ENCODE data around the gene JOSD2. TPM values are rescaled to one million over a fixed set of nuclear protein-coding genes. Genes with fewer than 3 reads are reported as not detected.

Gene JOSD2
- total RNA-seq, 2 donors from 2014 or later, result 29.4 to 31.7 TPM

DNA sequence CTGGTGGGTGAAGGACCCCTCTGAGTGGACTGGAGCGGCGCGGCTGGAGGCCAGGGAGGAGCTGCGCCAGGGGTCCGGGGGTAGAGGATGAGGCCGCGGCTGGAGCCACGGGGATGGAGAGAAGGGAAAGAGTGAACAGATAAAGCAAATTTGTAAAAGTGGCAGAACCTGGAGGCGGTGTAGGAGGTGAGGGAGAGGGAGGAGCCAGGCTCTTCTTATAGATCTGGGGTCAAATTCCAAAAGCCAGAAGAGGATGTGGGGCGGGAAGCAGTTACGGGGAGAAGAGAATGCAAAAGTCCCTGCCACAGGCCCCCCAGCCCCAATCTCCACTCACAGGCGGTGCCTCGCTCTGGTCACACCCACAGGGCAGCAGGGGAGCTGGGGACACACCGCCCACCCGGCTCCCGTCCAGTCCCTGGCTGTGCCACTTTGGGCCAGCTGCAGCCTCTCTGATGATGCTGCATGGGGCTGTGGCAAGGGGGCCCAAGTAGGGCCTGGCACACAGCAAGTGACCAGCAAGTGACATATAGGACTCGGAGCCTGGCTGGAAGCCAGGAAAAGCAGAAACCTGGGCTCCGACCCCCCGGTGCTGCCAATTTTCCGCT lies 46.1 kb upstream of the JOSD2 start:
- Histone ChIP-seq H3K27ac (no peak overlapping the region), H3K27me3 (replicated peaks; ENCODE audit: insufficient read depth) (peaks cover 12% of the 10 kb centered on the region), H3K36me3 (no peaks in the 10 kb centered on the region), H3K4me1 (replicated peaks) (no peaks in the 10 kb centered on the region), H3K9me3 (no peaks in the 10 kb centered on the region), H3K4me3 (no peak overlapping the region)
- intact Hi-C loops (cut with DNase I), result no loop called here
- no peak for DNase-seq (ENCODE audit: low spot score)
- TF ChIP-seq POLR2A (IDR thresholded peaks at IDR 0.05), result no peak
- TF ChIP-seq, protein P1, sequence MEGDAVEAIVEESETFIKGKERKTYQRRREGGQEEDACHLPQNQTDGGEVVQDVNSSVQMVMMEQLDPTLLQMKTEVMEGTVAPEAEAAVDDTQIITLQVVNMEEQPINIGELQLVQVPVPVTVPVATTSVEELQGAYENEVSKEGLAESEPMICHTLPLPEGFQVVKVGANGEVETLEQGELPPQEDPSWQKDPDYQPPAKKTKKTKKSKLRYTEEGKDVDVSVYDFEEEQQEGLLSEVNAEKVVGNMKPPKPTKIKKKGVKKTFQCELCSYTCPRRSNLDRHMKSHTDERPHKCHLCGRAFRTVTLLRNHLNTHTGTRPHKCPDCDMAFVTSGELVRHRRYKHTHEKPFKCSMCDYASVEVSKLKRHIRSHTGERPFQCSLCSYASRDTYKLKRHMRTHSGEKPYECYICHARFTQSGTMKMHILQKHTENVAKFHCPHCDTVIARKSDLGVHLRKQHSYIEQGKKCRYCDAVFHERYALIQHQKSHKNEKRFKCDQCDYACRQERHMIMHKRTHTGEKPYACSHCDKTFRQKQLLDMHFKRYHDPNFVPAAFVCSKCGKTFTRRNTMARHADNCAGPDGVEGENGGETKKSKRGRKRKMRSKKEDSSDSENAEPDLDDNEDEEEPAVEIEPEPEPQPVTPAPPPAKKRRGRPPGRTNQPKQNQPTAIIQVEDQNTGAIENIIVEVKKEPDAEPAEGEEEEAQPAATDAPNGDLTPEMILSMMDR (IDR thresholded peaks at IDR 0.05), result no peak
- no peak for TF ChIP-seq POLR2AphosphoS5 (IDR thresholded peaks at IDR 0.05)
- WGBS, result 15% methylated on average over 20 of the region's 20 CpGs

DNA sequence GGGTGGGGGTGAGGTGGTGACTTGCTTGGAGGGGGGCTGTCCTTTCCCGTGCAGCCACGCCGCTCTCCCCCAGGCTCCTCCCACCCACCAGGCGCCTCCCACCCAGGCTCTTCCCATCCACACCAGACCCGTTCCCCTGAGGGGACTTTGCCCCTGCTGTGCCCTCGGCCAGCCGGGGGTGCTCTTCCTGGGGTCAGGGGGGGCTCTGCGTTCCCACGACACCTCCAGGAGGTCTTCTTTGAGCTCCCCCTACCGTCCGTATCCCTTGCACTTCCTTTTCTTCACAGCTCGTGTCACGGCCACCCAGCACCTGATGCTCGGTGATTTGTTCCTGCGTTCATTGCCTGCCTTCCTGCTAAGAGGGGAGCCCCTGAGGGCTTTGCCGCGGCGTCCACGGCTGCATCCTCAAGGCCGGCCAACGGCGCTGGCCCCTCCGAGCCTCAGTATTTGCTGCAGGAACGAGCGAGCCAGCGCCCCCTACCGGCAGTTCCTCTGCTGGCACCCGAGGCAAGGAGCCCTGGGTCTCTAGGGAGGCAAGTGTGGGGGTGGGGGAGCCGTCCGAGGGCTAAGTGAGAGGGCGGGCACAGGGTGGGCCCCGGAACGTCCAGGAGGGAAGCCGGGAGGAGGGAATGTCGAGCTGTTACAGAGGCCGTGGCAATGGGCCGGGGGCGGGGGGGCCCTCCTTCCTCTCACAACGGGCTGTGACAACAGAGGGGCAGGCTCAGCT lies 45.5 kb upstream of the JOSD2 start:
- Histone ChIP-seq H3K27me3 (replicated peaks; ENCODE audit: insufficient read depth) (peaks cover 17% of the 10 kb centered on the region), H3K4me3 (peak overlapping the region; percentile 14 to 21), H3K27ac (no peak overlapping the region), H3K36me3 (no peaks in the 10 kb centered on the region), H3K4me1 (replicated peaks) (no peaks in the 10 kb centered on the region), H3K9me3 (no peaks in the 10 kb centered on the region)
- peak; percentile 20 for DNase-seq (ENCODE audit: low spot score)
- TF ChIP-seq POLR2AphosphoS5 (IDR thresholded peaks at IDR 0.05) (no peak), POLR2A (IDR thresholded peaks at IDR 0.05) (no peak)
- TF ChIP-seq, protein P1 (IDR thresholded peaks at IDR 0.05), result peak; percentile 33 to 59 (median 53)
- under 1% methylated on average over 33 of the region's 39 CpGs for WGBS
- intact Hi-C loops (cut with DNase I), result no loop called here

DNA sequence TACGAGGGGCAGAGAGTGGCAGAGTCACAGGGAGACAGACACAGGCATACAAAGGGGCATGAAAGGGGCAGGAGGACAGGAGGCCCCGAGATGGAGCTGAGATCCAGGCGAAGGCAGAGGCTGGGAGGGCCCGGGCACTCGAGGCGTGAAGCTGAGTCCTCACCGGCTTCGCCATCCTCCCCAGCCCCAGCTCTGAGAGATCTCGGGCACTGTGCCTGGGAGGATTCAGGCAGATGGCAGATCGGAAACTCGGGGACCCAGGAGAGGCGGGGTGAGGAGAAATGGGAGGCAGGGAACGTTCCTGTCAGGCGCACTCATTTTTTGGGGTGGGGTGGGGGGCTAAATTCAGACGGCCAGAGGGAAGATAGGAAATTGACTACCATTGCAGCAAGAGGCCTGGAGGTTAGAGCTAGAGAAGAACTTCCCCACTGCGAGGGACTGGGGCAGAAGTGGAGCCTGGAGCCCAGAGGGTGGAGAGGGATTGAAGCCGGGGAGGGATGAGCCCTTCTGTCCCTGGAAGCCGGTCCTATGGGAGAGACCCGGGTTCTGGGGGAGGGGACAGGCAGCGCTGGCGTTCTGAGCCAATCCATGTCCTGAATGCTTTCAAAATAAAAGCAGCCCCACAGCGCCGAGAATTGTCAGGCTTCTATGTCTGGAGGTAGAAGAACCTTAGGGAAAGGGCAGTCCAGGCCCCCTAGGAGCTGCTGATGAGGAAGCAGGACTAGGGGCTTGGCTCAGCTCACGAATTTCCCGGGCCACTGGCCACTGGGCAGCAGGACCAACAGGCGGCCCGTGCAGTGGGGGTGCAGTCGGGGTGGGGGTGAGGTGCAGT lies 44.7 kb upstream of the JOSD2 start:
- H3K27ac ChIP-seq, result no peak overlapping the region
- H3K9me3 ChIP-seq, result no peaks in the 10 kb centered on the region
- no peak for TF ChIP-seq POLR2A (IDR thresholded peaks at IDR 0.05)
- TF ChIP-seq POLR2AphosphoS5 (IDR thresholded peaks at IDR 0.05), result no peak
- TF ChIP-seq, protein P1 (IDR thresholded peaks at IDR 0.05), result no peak
- no peaks in the 10 kb centered on the region for H3K4me1 ChIP-seq (replicated peaks)
- intact Hi-C loops (cut with DNase I), result no loop called here
- no peak for DNase-seq (ENCODE audit: low spot score)
- H3K36me3 ChIP-seq, result no peaks in the 10 kb centered on the region
- 32% methylated on average over 28 of the region's 28 CpGs for WGBS
- H3K27me3 ChIP-seq (replicated peaks; ENCODE audit: insufficient read depth), result peaks cover 22% of the 10 kb centered on the region
- H3K4me3 ChIP-seq, result peak overlapping the region; percentile 14 to 21

DNA sequence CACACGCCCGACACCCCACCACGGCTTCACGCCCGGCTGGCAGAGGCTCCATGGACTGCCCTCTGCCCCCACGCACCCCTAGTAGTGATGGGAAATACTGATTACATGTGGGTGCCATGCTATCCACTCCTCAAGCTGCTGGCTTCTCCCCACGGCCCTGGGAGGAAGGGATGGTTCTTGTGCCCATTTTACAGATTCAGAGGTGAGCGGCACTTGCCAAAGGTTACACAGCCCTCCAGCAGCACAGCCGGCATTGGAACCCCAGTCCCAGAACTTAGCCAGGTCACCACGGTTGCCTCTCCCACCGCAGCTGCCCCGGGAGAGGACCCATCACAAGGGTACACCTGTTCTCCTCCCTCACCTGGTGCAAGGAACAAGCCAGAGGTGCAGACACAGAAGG lies 44.0 kb upstream of the JOSD2 start:
- Histone ChIP-seq H3K4me3 (no peak overlapping the region), H3K27ac (no peak overlapping the region), H3K36me3 (no peaks in the 10 kb centered on the region), H3K27me3 (replicated peaks; ENCODE audit: insufficient read depth) (peaks cover 22% of the 10 kb centered on the region), H3K4me1 (replicated peaks) (no peaks in the 10 kb centered on the region), H3K9me3 (no peaks in the 10 kb centered on the region)
- intact Hi-C loops (cut with DNase I), result no loop called here
- DNase-seq (ENCODE audit: low spot score), result no peak
- WGBS, result 70% methylated on average over 12 of the region's 12 CpGs
- TF ChIP-seq, protein P1 (IDR thresholded peaks at IDR 0.05), result no peak
- no peak for TF ChIP-seq POLR2AphosphoS5 (IDR thresholded peaks at IDR 0.05)
- no peak for TF ChIP-seq POLR2A (IDR thresholded peaks at IDR 0.05)
